ENCODE data around the gene MVB12B.
"Not testable (repeated sequence)": the region's sequence is repeated elsewhere in the genome, so short reads cannot be mapped to it uniquely, and the experiment has no call there.

MVB12B gene

GRCh38 chr9:126326228-126327005 lies at the start of gene MVB12B:
Gene MVB12B (plus strand): TSS chr9:126326829. CDS start chr9:126326930, 101 bp downstream.
- in situ Hi-C loops (cut with MboI; ENCODE audit: low sequenced_read_pairs): no loop called here

GRCh38 chr9:126283799-126284465 lies 42.7 kb upstream of the MVB12B start:
- in situ Hi-C loops (cut with MboI; ENCODE audit: low sequenced_read_pairs): no loop called here

- in situ Hi-C loops (cut with MboI; ENCODE audit: low sequenced_read_pairs): not testable (repeated sequence)
Measured at GRCh38 chr9:126285652-126286051, 41.0 kb upstream of the MVB12B start.

- in situ Hi-C loops (cut with MboI; ENCODE audit: low sequenced_read_pairs): no loop called here
Measured at GRCh38 chr9:126287166-126287866, 39.3 kb upstream of the MVB12B start.

- in situ Hi-C loops (cut with MboI; ENCODE audit: low sequenced_read_pairs): no loop called here
Measured at GRCh38 chr9:126290871-126291270, 35.8 kb upstream of the MVB12B start.

- in situ Hi-C loops (cut with MboI; ENCODE audit: low sequenced_read_pairs): no loop called here
Measured at GRCh38 chr9:126291925-126292324, 34.7 kb upstream of the MVB12B start.

- in situ Hi-C loops (cut with MboI; ENCODE audit: low sequenced_read_pairs): no loop called here
Measured at GRCh38 chr9:126292736-126293521, 33.7 kb upstream of the MVB12B start.

GRCh38 chr9:126293522-126293889 lies 33.1 kb upstream of the MVB12B start:
- in situ Hi-C loops (cut with MboI; ENCODE audit: low sequenced_read_pairs): no loop called here

- in situ Hi-C loops (cut with MboI; ENCODE audit: low sequenced_read_pairs): no loop called here
Measured at GRCh38 chr9:126294331-126295081, 32.1 kb upstream of the MVB12B start.

GRCh38 chr9:126295082-126295477 lies 31.5 kb upstream of the MVB12B start:
- in situ Hi-C loops (cut with MboI; ENCODE audit: low sequenced_read_pairs): no loop called here

- in situ Hi-C loops (cut with MboI; ENCODE audit: low sequenced_read_pairs): no loop called here
Measured at GRCh38 chr9:126295516-126295915, 31.1 kb upstream of the MVB12B start.

GRCh38 chr9:126295936-126296600 lies 30.6 kb upstream of the MVB12B start:
- in situ Hi-C loops (cut with MboI; ENCODE audit: low sequenced_read_pairs): no loop called here

- in situ Hi-C loops (cut with MboI; ENCODE audit: low sequenced_read_pairs): no loop called here
Measured at GRCh38 chr9:126296687-126297086, 29.9 kb upstream of the MVB12B start.

GRCh38 chr9:126297661-126298060 lies 29.0 kb upstream of the MVB12B start:
- in situ Hi-C loops (cut with MboI; ENCODE audit: low sequenced_read_pairs): no loop called here

GRCh38 chr9:126298063-126298801 lies 28.4 kb upstream of the MVB12B start:
- in situ Hi-C loops (cut with MboI; ENCODE audit: low sequenced_read_pairs): no loop called here

- in situ Hi-C loops (cut with MboI; ENCODE audit: low sequenced_read_pairs): no loop called here
Measured at GRCh38 chr9:126299706-126300276, 26.8 kb upstream of the MVB12B start.

GRCh38 chr9:126301196-126301595 lies 25.4 kb upstream of the MVB12B start:
- in situ Hi-C loops (cut with MboI; ENCODE audit: low sequenced_read_pairs): no loop called here

- in situ Hi-C loops (cut with MboI; ENCODE audit: low sequenced_read_pairs): no loop called here
Measured at GRCh38 chr9:126301985-126302603, 24.5 kb upstream of the MVB12B start.

Data from HL-60/S4 treated with retinoic acid at 250 ng/mL for 4 days and 3 days (cell line).